ENCODE measurements around the gene C1QA.

C1QA gene

DNA sequence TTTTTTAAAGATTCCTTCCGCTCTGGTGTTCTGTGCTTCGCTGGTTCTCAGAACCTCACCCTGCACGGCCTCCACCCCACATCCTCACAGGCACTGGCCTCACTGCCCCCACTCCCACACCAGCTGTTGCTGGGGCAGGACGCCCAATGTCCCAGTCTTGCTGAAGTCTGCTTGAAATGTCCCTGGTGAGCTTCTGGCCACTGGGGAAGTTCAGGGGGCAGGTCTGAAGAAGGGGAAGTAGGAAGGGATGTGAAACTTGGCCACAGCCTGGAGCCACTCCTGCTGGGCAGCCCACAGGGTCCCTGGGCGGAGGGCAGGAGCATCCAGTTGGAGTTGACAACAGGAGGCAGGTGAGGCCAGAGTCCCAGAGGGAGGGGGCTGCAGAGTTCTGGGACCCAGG lies at the start of gene C1QA:
TSS of gene C1QA (plus strand) at position 276 of the 400 bp plus-strand sequence. CDS start 989 bp downstream, outside the sequence.
- no peak for DNase-seq (ENCODE audit: low spot score)

- DNase-seq (ENCODE audit: low spot score): no peak
Measured at GRCh38 chr1:22587247-22587646, 49.2 kb upstream of the C1QA start.

DNA sequence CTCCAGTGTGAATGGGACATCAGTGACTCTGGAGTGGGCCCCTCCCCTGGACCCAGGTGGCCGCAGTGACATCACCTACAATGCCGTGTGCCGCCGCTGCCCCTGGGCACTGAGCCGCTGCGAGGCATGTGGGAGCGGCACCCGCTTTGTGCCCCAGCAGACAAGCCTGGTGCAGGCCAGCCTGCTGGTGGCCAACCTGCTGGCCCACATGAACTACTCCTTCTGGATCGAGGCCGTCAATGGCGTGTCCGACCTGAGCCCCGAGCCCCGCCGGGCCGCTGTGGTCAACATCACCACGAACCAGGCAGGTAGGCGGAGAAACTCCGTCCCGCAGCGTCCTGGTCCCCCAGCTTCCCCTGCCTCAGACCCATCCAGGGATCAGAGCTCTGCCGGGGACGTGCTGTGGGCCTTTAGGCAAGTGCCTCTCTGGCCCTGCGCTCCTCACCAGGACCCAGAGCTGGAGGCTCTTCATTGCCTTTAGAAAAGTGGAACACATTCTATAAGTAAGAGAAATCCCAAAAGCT lies 47.5 kb upstream of the C1QA start:
- DNase-seq (ENCODE audit: low spot score): no peak

GRCh38 chr1:22591576-22591975 lies 44.9 kb upstream of the C1QA start:
- DNase-seq (ENCODE audit: low spot score): no peak

DNA sequence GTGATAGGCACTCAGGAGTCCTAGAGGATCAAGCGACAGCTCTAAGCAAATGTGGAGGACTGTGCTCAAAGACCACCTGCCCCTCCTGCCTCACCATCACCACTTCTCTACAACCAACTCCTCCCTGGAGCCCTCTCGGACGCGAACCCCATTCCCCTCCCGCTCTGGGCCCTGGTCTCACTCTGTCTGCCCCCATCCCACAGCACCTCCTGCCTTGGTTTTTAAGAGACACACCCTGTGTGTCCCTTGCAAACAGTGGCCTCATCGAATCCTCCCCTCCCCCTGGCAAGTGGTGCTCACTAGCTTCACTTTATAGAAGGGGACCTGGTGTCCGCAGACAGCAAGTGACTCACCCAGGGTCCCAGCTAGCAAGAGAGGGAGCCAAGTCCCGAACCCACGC lies 44.4 kb upstream of the C1QA start:
- DNase-seq (ENCODE audit: low spot score): no peak

DNA sequence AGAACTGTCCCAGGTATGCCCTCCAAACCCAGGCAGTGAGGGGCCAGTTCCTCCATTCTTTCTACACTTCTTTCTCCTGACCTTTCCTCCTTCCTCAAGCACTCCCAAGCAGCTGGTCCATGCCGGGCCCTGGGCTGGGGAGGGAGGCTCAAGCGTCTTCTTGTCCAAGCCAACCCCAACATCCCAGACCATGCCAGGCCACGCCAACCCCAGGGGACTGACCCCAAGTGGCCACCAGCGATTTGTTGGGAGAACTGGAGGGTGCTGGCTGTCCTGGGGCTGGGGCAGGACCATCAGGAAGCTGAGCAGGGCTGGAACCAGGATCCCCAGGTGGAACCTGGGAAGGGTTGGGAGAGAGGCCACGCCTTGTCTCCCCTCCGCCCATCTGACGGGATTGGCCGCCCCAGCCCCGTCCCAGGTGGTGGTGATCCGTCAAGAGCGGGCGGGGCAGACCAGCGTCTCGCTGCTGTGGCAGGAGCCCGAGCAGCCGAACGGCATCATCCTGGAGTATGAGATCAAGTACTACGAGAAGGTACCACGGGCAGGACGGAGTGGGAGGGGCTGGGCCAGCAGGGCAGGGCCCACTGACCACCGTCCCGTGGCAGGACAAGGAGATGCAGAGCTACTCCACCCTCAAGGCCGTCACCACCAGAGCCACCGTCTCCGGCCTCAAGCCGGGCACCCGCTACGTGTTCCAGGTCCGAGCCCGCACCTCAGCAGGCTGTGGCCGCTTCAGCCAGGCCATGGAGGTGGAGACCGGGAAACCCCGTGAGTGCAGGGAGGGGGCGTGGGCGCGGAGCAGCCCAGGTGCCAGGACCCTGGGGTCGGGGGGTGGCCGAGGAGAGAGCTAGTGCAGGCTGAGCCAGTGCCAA lies 43.3 kb upstream of the C1QA start:
- no peak for DNase-seq (ENCODE audit: low spot score)

DNA sequence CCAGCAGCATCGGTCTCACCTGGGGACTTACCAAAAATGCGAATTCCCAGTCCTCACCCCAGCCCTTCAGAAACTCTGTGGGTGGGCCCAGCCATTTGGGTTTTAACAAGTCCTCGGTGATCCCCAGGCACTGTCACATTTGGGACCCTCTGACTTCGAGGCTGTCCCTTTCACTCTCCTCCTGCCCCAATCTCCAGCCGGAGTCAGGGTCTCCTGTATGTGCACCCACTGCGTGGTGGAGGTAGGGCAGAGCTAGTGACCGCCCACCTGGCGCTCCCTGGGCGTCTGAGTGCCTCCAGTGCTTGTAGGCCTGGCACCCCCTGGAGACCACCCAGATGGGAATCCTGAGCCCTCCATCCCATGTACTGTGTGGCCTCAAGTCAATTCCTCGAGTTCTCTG lies 42.0 kb upstream of the C1QA start:
- DNase-seq (ENCODE audit: low spot score): no peak

- no peak for DNase-seq (ENCODE audit: low spot score)
Measured at GRCh38 chr1:22595108-22595507, 41.3 kb upstream of the C1QA start.

- DNase-seq (ENCODE audit: low spot score): no peak
Measured at GRCh38 chr1:22597301-22597965, 39.0 kb upstream of the C1QA start.

GRCh38 chr1:22597996-22598395 lies 38.4 kb upstream of the C1QA start:
- no peak for DNase-seq (ENCODE audit: low spot score)

DNA sequence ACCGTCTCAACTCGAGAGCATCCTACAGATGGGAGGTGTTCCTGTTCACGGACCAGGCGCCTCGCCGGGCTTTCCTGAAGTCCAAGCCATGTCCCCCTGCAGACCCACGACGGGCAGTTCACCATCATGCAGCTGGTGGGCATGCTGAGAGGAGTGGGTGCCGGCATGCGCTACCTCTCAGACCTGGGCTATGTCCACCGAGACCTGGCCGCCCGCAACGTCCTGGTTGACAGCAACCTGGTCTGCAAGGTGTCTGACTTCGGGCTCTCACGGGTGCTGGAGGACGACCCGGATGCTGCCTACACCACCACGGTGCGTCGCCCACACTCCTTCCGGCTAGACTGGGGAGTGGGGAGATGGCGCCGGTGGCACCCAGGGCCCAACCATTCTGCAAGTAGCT lies 37.7 kb upstream of the C1QA start:
- DNase-seq (ENCODE audit: low spot score): no peak

GRCh38 chr1:22600071-22600816 lies 36.2 kb upstream of the C1QA start:
- DNase-seq (ENCODE audit: low spot score): no peak

- no peak for DNase-seq (ENCODE audit: low spot score)
Measured at GRCh38 chr1:22600817-22601605, 35.4 kb upstream of the C1QA start.

DNA sequence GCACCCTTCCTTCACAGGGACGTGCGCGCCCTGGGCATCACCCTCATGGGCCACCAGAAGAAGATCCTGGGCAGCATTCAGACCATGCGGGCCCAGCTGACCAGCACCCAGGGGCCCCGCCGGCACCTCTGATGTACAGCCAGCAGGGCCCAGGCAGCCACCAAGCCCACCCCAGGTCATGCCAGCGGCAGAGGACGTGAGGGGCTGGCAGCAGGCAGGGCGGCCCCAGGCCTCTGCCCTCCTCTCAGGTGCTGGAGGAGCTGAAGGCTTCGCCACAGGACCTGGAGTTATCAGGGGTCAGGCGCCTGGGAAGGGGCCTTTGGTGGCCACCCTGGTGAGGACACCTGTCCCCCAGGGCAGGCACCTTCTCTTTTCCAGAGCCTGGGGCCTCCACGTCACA lies 34.8 kb upstream of the C1QA start:
- no peak for DNase-seq (ENCODE audit: low spot score)

- DNase-seq (ENCODE audit: low spot score): no peak
Measured at GRCh38 chr1:22602060-22602740, 34.2 kb upstream of the C1QA start.

- DNase-seq (ENCODE audit: low spot score): no peak
Measured at GRCh38 chr1:22606161-22606560, 30.3 kb upstream of the C1QA start.

DNA sequence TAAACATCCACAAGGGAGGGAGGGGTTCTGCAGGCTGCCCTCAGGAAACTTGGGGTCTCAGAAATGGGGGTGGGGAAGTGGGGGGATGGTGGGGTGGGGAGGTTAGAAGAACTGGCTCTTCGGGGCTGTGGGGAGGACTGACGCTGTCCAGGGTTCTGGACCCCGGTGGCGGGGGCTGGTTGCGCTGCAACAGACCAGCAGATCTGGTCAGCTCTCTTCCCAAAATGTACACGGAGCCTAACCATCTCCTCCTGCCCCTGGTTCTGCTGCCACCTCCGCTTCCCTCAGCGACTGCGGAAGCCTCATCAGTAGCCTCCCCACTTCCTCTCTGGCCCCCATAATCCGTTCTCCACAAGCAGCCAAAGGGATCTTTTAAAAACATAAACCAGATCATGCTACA lies 29.3 kb upstream of the C1QA start:
- DNase-seq (ENCODE audit: low spot score): no peak

DNA sequence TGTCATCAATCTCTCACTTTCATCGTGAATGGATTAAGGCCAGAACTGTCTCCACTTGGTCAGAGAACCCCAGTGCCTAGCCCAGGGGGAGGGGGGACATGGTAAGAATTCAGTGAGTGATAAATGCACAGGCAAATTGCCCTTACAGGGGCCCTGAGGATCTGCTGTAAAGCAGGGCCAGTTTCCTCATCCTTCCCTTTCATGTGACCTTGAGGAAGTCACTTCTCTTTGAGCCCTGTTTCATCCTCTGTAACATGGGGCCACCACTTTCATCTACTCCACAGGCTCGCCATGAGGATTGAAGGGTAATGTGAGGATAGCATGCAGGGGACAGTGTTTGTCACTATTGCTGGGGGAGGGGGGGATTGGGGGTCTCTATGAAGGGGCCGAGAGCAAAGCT lies 28.1 kb upstream of the C1QA start:
- no peak for DNase-seq (ENCODE audit: low spot score)

DNA sequence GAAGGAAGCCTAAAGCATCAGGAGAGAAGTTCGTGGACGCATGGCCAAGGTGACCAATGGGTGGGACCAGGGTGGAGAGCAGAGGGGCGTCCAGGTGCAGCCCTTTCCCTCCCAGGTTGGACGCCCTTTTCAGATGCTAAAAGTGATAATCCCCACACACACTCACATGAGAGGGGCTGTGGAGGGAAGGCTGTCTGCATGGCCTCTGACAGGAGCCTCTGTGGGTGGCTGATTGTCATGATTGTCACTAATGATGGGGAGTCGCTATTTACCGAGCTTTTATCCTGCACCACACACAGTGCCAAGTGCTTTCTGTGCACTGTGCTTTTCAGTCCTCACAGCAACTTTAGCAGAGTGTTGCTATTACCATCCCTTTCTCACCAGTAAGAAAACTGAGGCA lies 27.1 kb upstream of the C1QA start:
- no peak for DNase-seq (ENCODE audit: low spot score)

GRCh38 chr1:22611530-22611947 lies 24.9 kb upstream of the C1QA start:
- DNase-seq (ENCODE audit: low spot score): no peak

Measured in D341Med (cell line).